SK-N-SH (cell line): ENCODE measurements around the gene MYPN. TPM values are rescaled to one million over a fixed set of nuclear protein-coding genes. Genes with fewer than 3 reads are reported as not detected.

ENCODE experiments used
- CTCF ChIA-PET: fragments of 300-600, 350-600 bp; formaldehyde crosslinking; extraction: SDS; loops from one replicate; lab custom pipeline; 2021; lab: Yijun Ruan, JAX
- POLR2A ChIA-PET: fragments of 350-600 bp; sonication (Branson Sonifier 250); formaldehyde crosslinking; extraction: SDS; loops from one replicate; lab custom pipeline; 2020; ENCODE audit warnings: antibody characterized with exemption, inconsistent platforms; lab: Yijun Ruan, JAX
- DNase-seq: peaks from one replicate; pipeline ENCODE4 v3.0.0; 2012
- H2AFZ ChIP-seq: fragments of 200-600 bp; sonication (generic); 2 replicates; pipeline ENCODE4 v1.8.1; 2016; ENCODE audit warnings: antibody characterized with exemption, mild to moderate bottlenecking, low read depth
- H3F3A ChIP-seq: fragments of 200-600 bp; sonication (generic); replicated peaks from 2 replicates; pipeline ENCODE3; 2016; ENCODE audit warnings: antibody characterized with exemption, mild to moderate bottlenecking; ENCODE audit not compliant: insufficient read depth
- H3K27ac ChIP-seq, 2 experiments: fragments of 200-500 bp in 1 of 2; fragments of 200-600 bp in 1 of 2; sonication (Bioruptor generic) in 1 of 2; sonication (generic), shearing (Covaris generic) in 1 of 2; 2 replicates each; pipeline versions ENCODE4 v1.5.1 to v1.6.1; 2014 to 2016; ENCODE audit warnings: low read depth in 2 of 2, inconsistent platforms in 1 of 2, low read length in 1 of 2, mild to moderate bottlenecking in 1 of 2, mixed read lengths in 1 of 2
- H3K27me3 ChIP-seq: fragments of 200-600 bp; sonication (generic), shearing (Covaris generic); 2 replicates; pipeline ENCODE4 v1.6.1; 2016; ENCODE audit warnings: mixed run types; ENCODE audit not compliant: insufficient read depth
- H3K36me3 ChIP-seq, 2 experiments: fragments of 200-500 bp in 1 of 2; fragments of 200-600 bp in 1 of 2; sonication (Bioruptor generic) in 1 of 2; sonication (generic) in 1 of 2; replicated peaks in 1 of 2; 2 replicates each; pipeline versions ENCODE3 to v1.5.1; 2014 to 2016; ENCODE audit warnings: low read length in 1 of 2, mild to moderate bottlenecking in 1 of 2; ENCODE audit not compliant: insufficient read depth in 2 of 2, control insufficient read depth in 1 of 2
- H3K4me1 ChIP-seq, 2 experiments: fragments of 200-500 bp in 1 of 2; fragments of 200-600 bp in 1 of 2; sonication (Bioruptor generic) in 1 of 2; sonication (generic), shearing (Covaris generic) in 1 of 2; 2 replicates each; pipeline versions ENCODE4 v1.5.1 to v1.6.1; 2014 to 2016; ENCODE audit warnings: low read depth in 1 of 2, low read length in 1 of 2, mixed run types in 1 of 2; ENCODE audit not compliant: insufficient read depth in 2 of 2, control insufficient read depth in 1 of 2
- H3K4me2 ChIP-seq: fragments of 200-600 bp; sonication (generic), shearing (Covaris generic); 2 replicates; pipeline ENCODE4 v1.6.1; 2017; ENCODE audit warnings: mixed run types
- H3K4me3 ChIP-seq, 2 experiments: fragments of 200-500 bp in 1 of 2; fragments of 200-600 bp in 1 of 2; sonication (Bioruptor generic) in 1 of 2; sonication (generic), shearing (Covaris generic) in 1 of 2; 2 replicates each; pipeline versions ENCODE4 v1.5.1 to v1.8.1; 2014 to 2016; ENCODE audit warnings: low read depth in 2 of 2, inconsistent platforms in 1 of 2, low read length in 1 of 2, mild to moderate bottlenecking in 1 of 2, mixed read lengths in 1 of 2, moderate library complexity in 1 of 2
- H3K79me2 ChIP-seq: fragments of 200-600 bp; sonication (generic); 2 replicates; pipeline ENCODE4 v1.8.1; 2017; ENCODE audit warnings: mild to moderate bottlenecking; ENCODE audit not compliant: insufficient read depth
- H3K9ac ChIP-seq: fragments of 200-600 bp; sonication (generic); 2 replicates; pipeline ENCODE4 v1.6.1; 2017; ENCODE audit warnings: mixed run types
- H3K9me2 ChIP-seq: fragments of 200-600 bp; sonication (generic); 2 replicates; pipeline ENCODE4 v1.6.1; 2017; ENCODE audit warnings: mixed run types
- H3K9me3 ChIP-seq: fragments of 200-600 bp; sonication (generic); 2 replicates; pipeline ENCODE4 v1.6.1; 2017; ENCODE audit warnings: mixed run types, mild to moderate bottlenecking, moderate library complexity
- H4K20me1 ChIP-seq: fragments of 200-600 bp; sonication (generic); 2 replicates; pipeline ENCODE4 v1.6.1; 2017; ENCODE audit warnings: mild to moderate bottlenecking, mixed run types; ENCODE audit not compliant: insufficient read depth
- EP300 ChIP-seq, 2 experiments: IDR thresholded peaks; 2 replicates each; pipeline versions ENCODE4 v1.4.0 to v1.6.1; 2012; ENCODE audit warnings: borderline replicate concordance in 1 of 2, low read depth in 1 of 2, low read length in 1 of 2
- EZH2phosphoT487 ChIP-seq: fragments of 200-600 bp; sonication (generic); IDR thresholded peaks from 2 replicates; pipeline ENCODE4 v1.6.1; 2017; ENCODE audit warnings: low read depth, mixed run types, mild to moderate bottlenecking, antibody characterized with exemption, moderate library complexity, borderline replicate concordance
- FOSL2 ChIP-seq: IDR thresholded peaks from 2 replicates; pipeline ENCODE4 v1.4.0; 2012; ENCODE audit warnings: low read depth, mild to moderate bottlenecking, moderate library complexity, borderline replicate concordance
- GABPA ChIP-seq: IDR thresholded peaks from 2 replicates; pipeline ENCODE4 v1.4.0; 2012; ENCODE audit warnings: low read depth, mild to moderate bottlenecking
- JUND ChIP-seq: IDR thresholded peaks from 2 replicates; pipeline ENCODE4 v1.4.0; 2012
- POLR2AphosphoS5 ChIP-seq: IDR thresholded peaks from 2 replicates; pipeline ENCODE4 v1.6.1; 2012; ENCODE audit warnings: low read depth, low read length
- RXRA ChIP-seq: IDR thresholded peaks from 2 replicates; pipeline ENCODE4 v1.4.0; 2012; ENCODE audit warnings: low read depth, mild to moderate bottlenecking, borderline replicate concordance
- SMC3 ChIP-seq: IDR thresholded peaks from 2 replicates; pipeline ENCODE4 v1.6.1; 2012; ENCODE audit warnings: low read depth, low read length, improper control_type of control experiment
- WGBS: methylation state at CpG from one replicate; pipeline ENCODE4 v1.1.6; 2017; ENCODE audit warnings: low lambda C conversion rate; 5-methylcytosine and 5-hydroxymethylcytosine counted together
- polyA plus RNA-seq, 3 experiments: library from polyadenylated mRNA; depleted of rRNA; stranded (reverse); fragments of >200 nt; gene quantifications; 2 replicates each; pipeline ENCODE4 v1.2.3, GENCODE V29; 2012
- TF ChIP-seq, protein P1 (sequence below): IDR thresholded peaks from 2 replicates; pipeline ENCODE4 v1.4.0; 2012; ENCODE audit warnings: low read depth
- TF ChIP-seq, protein P2 (sequence below): fragments of 200-600 bp; sonication (generic); IDR thresholded peaks from 2 replicates; pipeline ENCODE4 v1.6.1; 2017; ENCODE audit warnings: antibody characterized with exemption, mild to moderate bottlenecking, moderate library complexity
- TF ChIP-seq, protein P3 (sequence below): IDR thresholded peaks from 2 replicates; pipeline ENCODE4 v1.6.1; 2012; ENCODE audit warnings: mild to moderate bottlenecking, low read depth, low read length, moderate library complexity
- TF ChIP-seq, protein P4 (sequence below): IDR thresholded peaks from 2 replicates; pipeline ENCODE4 v1.4.0; 2012; ENCODE audit warnings: low read depth, borderline replicate concordance

Gene MYPN
- polyA plus RNA-seq, 1 of the 3 experiments (the other 2 are of a cell fraction), result 0.43 TPM

GRCh38 chr10:68180490-68180889 lies 71.2 kb downstream of the MYPN start:
- CTCF ChIA-PET, result interaction anchor here (0.6 to 1.3 kb wide), 4 partner anchors 11 to 32 kb away, joined by 3 read pairs; no protein-coding TSS in a partner anchor

More at GRCh38 chr10:68180490-68180889, 71.2 kb downstream of the MYPN start:
- Histone ChIP-seq H3K9me2 (no peaks in the 10 kb centered on the region), H4K20me1 (no peaks in the 10 kb centered on the region), H3K4me3 (no peak overlapping the region), H3F3A (no peaks in the 10 kb centered on the region), H2AFZ (no peak overlapping the region), H3K4me1 (no peaks in the 10 kb centered on the region), H3K9me3 (no peaks in the 10 kb centered on the region), H3K27ac (no peak overlapping the region), H3K4me2 (no peak overlapping the region), H3K9ac (no peak overlapping the region), H3K79me2 (no peaks in the 10 kb centered on the region), H3K36me3 (no peaks in the 10 kb centered on the region), H3K27me3 (no peaks in the 10 kb centered on the region)
- POLR2A ChIA-PET, result no interaction called here
- TF ChIP-seq, protein P1, sequence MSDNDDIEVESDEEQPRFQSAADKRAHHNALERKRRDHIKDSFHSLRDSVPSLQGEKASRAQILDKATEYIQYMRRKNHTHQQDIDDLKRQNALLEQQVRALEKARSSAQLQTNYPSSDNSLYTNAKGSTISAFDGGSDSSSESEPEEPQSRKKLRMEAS, result no peak
- TF ChIP-seq RXRA (no peak), JUND (no peak), GABPA (no peak), POLR2AphosphoS5 (no peak), EP300 (IDR thresholded peaks at IDR 0.05; ENCODE audit: borderline replicate concordance in 1 of 2, low read depth in 1 of 2, low read length in 1 of 2) (no peak), SMC3 (no peak), EZH2phosphoT487 (no peak), FOSL2 (no peak)
- TF ChIP-seq, protein P2, sequence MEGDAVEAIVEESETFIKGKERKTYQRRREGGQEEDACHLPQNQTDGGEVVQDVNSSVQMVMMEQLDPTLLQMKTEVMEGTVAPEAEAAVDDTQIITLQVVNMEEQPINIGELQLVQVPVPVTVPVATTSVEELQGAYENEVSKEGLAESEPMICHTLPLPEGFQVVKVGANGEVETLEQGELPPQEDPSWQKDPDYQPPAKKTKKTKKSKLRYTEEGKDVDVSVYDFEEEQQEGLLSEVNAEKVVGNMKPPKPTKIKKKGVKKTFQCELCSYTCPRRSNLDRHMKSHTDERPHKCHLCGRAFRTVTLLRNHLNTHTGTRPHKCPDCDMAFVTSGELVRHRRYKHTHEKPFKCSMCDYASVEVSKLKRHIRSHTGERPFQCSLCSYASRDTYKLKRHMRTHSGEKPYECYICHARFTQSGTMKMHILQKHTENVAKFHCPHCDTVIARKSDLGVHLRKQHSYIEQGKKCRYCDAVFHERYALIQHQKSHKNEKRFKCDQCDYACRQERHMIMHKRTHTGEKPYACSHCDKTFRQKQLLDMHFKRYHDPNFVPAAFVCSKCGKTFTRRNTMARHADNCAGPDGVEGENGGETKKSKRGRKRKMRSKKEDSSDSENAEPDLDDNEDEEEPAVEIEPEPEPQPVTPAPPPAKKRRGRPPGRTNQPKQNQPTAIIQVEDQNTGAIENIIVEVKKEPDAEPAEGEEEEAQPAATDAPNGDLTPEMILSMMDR, result no peak
- TF ChIP-seq, protein P3, sequence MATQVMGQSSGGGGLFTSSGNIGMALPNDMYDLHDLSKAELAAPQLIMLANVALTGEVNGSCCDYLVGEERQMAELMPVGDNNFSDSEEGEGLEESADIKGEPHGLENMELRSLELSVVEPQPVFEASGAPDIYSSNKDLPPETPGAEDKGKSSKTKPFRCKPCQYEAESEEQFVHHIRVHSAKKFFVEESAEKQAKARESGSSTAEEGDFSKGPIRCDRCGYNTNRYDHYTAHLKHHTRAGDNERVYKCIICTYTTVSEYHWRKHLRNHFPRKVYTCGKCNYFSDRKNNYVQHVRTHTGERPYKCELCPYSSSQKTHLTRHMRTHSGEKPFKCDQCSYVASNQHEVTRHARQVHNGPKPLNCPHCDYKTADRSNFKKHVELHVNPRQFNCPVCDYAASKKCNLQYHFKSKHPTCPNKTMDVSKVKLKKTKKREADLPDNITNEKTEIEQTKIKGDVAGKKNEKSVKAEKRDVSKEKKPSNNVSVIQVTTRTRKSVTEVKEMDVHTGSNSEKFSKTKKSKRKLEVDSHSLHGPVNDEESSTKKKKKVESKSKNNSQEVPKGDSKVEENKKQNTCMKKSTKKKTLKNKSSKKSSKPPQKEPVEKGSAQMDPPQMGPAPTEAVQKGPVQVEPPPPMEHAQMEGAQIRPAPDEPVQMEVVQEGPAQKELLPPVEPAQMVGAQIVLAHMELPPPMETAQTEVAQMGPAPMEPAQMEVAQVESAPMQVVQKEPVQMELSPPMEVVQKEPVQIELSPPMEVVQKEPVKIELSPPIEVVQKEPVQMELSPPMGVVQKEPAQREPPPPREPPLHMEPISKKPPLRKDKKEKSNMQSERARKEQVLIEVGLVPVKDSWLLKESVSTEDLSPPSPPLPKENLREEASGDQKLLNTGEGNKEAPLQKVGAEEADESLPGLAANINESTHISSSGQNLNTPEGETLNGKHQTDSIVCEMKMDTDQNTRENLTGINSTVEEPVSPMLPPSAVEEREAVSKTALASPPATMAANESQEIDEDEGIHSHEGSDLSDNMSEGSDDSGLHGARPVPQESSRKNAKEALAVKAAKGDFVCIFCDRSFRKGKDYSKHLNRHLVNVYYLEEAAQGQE, result no peak
- TF ChIP-seq, protein P4, sequence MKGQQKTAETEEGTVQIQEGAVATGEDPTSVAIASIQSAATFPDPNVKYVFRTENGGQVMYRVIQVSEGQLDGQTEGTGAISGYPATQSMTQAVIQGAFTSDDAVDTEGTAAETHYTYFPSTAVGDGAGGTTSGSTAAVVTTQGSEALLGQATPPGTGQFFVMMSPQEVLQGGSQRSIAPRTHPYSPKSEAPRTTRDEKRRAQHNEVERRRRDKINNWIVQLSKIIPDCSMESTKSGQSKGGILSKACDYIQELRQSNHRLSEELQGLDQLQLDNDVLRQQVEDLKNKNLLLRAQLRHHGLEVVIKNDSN, result no peak
- DNase-seq, result no peak
- 85% methylated on average over 3 of the region's 3 CpGs for WGBS
